ENCODE data around the gene DNAH12. TPM values are rescaled to one million over a fixed set of nuclear protein-coding genes. Genes with fewer than 3 reads are reported as not detected.
A peak's percentile ranks its signal among the peaks of the same experiment; 100 is the strongest.

Gene DNAH12
- total RNA-seq, 1 experiment from 2014 or later = not detected

DNA sequence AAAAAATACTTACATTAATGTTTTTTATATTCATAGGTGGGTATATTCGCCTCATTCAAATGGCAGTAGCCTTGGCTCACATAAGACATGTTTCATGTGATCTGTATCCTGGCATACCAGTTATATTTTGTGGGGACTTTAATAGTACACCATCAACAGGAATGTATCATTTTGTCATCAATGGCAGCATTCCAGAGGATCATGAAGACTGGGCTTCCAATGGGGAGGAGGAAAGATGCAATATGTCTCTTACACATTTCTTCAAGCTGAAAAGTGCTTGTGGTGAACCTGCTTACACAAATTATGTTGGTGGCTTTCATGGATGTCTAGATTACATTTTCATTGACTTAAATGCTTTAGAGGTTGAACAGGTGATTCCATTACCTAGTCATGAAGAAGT, 15.4 kb upstream of the DNAH12 start (continued):
- TF ChIP-seq, protein P1, sequence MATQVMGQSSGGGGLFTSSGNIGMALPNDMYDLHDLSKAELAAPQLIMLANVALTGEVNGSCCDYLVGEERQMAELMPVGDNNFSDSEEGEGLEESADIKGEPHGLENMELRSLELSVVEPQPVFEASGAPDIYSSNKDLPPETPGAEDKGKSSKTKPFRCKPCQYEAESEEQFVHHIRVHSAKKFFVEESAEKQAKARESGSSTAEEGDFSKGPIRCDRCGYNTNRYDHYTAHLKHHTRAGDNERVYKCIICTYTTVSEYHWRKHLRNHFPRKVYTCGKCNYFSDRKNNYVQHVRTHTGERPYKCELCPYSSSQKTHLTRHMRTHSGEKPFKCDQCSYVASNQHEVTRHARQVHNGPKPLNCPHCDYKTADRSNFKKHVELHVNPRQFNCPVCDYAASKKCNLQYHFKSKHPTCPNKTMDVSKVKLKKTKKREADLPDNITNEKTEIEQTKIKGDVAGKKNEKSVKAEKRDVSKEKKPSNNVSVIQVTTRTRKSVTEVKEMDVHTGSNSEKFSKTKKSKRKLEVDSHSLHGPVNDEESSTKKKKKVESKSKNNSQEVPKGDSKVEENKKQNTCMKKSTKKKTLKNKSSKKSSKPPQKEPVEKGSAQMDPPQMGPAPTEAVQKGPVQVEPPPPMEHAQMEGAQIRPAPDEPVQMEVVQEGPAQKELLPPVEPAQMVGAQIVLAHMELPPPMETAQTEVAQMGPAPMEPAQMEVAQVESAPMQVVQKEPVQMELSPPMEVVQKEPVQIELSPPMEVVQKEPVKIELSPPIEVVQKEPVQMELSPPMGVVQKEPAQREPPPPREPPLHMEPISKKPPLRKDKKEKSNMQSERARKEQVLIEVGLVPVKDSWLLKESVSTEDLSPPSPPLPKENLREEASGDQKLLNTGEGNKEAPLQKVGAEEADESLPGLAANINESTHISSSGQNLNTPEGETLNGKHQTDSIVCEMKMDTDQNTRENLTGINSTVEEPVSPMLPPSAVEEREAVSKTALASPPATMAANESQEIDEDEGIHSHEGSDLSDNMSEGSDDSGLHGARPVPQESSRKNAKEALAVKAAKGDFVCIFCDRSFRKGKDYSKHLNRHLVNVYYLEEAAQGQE (IDR thresholded peaks at IDR 0.05; ENCODE audit: low read depth) = no peak
- TF ChIP-seq ZNF274 (IDR thresholded peaks at IDR 0.05; ENCODE audit: low read depth, low read length) (no peak), POLR2A (IDR thresholded peaks at IDR 0.05; ENCODE audit: borderline replicate concordance, extremely low read depth, insufficient read depth, insufficient read length) (no peak), CBX3 (IDR thresholded peaks at IDR 0.05; ENCODE audit: low read depth) (no peak), YY1 (IDR thresholded peaks at IDR 0.05; ENCODE audit: extremely low read depth, insufficient replicate concordance, low read depth, low read length) (no peak), EZH2 (IDR thresholded peaks at IDR 0.05) (no peak), EZH2phosphoT487 (IDR thresholded peaks at IDR 0.05; ENCODE audit: borderline replicate concordance) (no peak)
- TF ChIP-seq, protein P2, sequence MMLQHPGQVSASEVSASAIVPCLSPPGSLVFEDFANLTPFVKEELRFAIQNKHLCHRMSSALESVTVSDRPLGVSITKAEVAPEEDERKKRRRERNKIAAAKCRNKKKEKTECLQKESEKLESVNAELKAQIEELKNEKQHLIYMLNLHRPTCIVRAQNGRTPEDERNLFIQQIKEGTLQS (IDR thresholded peaks at IDR 0.05) = no peak

DNA sequence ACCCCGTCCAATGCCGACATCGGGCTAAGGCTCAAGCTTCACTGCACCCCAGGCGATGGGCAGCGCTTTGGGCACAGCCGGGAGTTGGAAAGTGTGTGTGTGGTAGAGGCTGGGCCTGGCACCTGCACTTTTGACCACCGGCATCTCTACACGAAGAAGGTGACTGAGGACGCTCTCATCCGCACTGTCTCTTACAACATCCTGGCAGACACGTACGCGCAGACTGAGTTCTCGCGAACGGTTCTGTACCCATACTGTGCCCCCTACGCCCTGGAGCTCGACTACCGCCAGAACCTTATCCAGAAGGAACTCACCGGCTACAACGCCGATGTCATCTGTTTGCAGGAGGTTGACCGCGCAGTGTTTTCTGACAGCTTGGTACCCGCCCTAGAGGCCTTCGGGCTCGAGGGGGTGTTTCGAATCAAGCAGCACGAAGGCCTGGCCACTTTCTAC, 13.0 kb upstream of the DNAH12 start:
- Histone ChIP-seq H3K9me3 (ENCODE audit: control insufficient read depth in 1 of 2, insufficient read depth in 1 of 2, low read depth in 1 of 2, low read length in 2 of 2) (no peaks in the 10 kb centered on the region), H3K36me3 (ENCODE audit: control insufficient read depth in 1 of 2, insufficient read depth in 2 of 2, low read length in 2 of 2) (peaks cover 17 to 20% of the 10 kb centered on the region in 2 experiments), H3K79me2 (ENCODE audit: insufficient read depth, low read length) (peaks cover 59% of the 10 kb centered on the region), H3K27ac (ENCODE audit: low read depth, low read length) (peak overlapping the region; percentile 59), H2AFZ (ENCODE audit: low read depth, low read length, poor library complexity, severe bottlenecking) (no peak overlapping the region), H3K4me1 (ENCODE audit: control insufficient read depth in 1 of 2, insufficient read depth in 2 of 2, low read length in 2 of 2) (peaks cover 6 to 26% of the 10 kb centered on the region in 2 experiments; a peak in 3 of 4 replicates), H3K27me3 (ENCODE audit: insufficient read depth, low read length) (no peaks in the 10 kb centered on the region), H4K20me1 (ENCODE audit: insufficient read depth) (no peaks in the 10 kb centered on the region; the same call in 1 of the 2 replicates), H3K9ac (ENCODE audit: low read length) (peak overlapping the region; percentile 92), H3K4me3 (replicated peaks in 1 of 2; ENCODE audit: low read depth in 1 of 2, low read length in 2 of 2) (peak overlapping the region; percentile 73 to 91), H3K4me2 (ENCODE audit: low read length) (peak overlapping the region; percentile 96), H3K9me2 (ENCODE audit: insufficient read depth) (no peaks in the 10 kb centered on the region)
- no TSS peak for BruUV-seq (replicated peaks)
- CTCF ChIA-PET = interaction anchor here (1.0 kb wide), 1 partner anchor 160 kb away, joined by 3 read pairs; no protein-coding TSS in a partner anchor
- no peak for DNase-seq (ENCODE audit: low read depth, low spot score)
- RAD21 ChIA-PET (ENCODE audit: low non-redundant PET in 1 of 2, low total read pairs in 2 of 2, uncharacterized antibody in 2 of 2, unreplicated experiment in 2 of 2) = no interaction called here
- POLR2A ChIA-PET = interaction anchor here (1.4 kb wide), 1 partner anchor 8 kb away, joined by 5 read pairs; no protein-coding TSS in a partner anchor
- intact Hi-C loops (cut with micrococcal nuclease) = no loop called here
- ATAC-seq = peak; percentile 10; the same call in 1 of the 2 replicates
- TF ChIP-seq, protein P2 (IDR thresholded peaks at IDR 0.05) = no peak
- TF ChIP-seq POLR2AphosphoS5 (IDR thresholded peaks at IDR 0.05; ENCODE audit: low read depth, low read length) = no peak
- TF ChIP-seq, protein P1 (IDR thresholded peaks at IDR 0.05; ENCODE audit: low read depth) = no peak
- no peak for TF ChIP-seq SRF (IDR thresholded peaks at IDR 0.05; ENCODE audit: low read depth)
- TF ChIP-seq SP1 (IDR thresholded peaks at IDR 0.05; ENCODE audit: low read depth) = no peak
- TF ChIP-seq, protein P3, sequence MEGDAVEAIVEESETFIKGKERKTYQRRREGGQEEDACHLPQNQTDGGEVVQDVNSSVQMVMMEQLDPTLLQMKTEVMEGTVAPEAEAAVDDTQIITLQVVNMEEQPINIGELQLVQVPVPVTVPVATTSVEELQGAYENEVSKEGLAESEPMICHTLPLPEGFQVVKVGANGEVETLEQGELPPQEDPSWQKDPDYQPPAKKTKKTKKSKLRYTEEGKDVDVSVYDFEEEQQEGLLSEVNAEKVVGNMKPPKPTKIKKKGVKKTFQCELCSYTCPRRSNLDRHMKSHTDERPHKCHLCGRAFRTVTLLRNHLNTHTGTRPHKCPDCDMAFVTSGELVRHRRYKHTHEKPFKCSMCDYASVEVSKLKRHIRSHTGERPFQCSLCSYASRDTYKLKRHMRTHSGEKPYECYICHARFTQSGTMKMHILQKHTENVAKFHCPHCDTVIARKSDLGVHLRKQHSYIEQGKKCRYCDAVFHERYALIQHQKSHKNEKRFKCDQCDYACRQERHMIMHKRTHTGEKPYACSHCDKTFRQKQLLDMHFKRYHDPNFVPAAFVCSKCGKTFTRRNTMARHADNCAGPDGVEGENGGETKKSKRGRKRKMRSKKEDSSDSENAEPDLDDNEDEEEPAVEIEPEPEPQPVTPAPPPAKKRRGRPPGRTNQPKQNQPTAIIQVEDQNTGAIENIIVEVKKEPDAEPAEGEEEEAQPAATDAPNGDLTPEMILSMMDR (IDR thresholded peaks at IDR 0.05 in 2 of 3, conservative IDR thresholded peaks at IDR 0.05 in 1 of 3; ENCODE audit: borderline replicate concordance in 1 of 3, insufficient read depth in 1 of 3, low read depth in 2 of 3, low read length in 2 of 3) = no peak

All from HCT116 (cell line).